Lung (tissue), 12 donors: Measurements from ENCODE around the gene NRDC. TPM values are rescaled to one million over a fixed set of nuclear protein-coding genes. Genes with fewer than 3 reads are reported as not detected.

ENCODE experiments used
- ATAC-seq: fragments of 200-7000 bp; cut with Tn5 transposase; one replicate; pipeline ENCODE4 v1.9.1; 2020; ENCODE audit warnings: moderate number of reproducible peaks; ENCODE audit not compliant: insufficient read depth, low FRiP score
- DNase-seq, 3 donors: peaks; one replicate each; pipeline ENCODE4 v3.0.0-alpha.2; 2013 to 2017
- H3K27ac ChIP-seq, 2 donors: one replicate each; pipeline ENCODE4 v1.5.1; 2013; ENCODE audit warnings: mild to moderate bottlenecking in 2 of 2, moderate library complexity in 2 of 2, control low read depth in 1 of 2, inconsistent platforms in 1 of 2, low read depth in 1 of 2, low read length in 1 of 2
- H3K27me3 ChIP-seq, 3 donors: one replicate each; pipeline ENCODE4 v1.5.1; 2013; ENCODE audit warnings: low read length in 2 of 3; ENCODE audit not compliant: control insufficient read depth in 3 of 3, insufficient read depth in 3 of 3
- H3K36me3 ChIP-seq, 4 donors: one replicate each; pipeline ENCODE4 v1.5.1; 2013; ENCODE audit warnings: low read length in 4 of 4, mild to moderate bottlenecking in 1 of 4, moderate library complexity in 1 of 4; ENCODE audit not compliant: control insufficient read depth in 4 of 4, insufficient read depth in 4 of 4
- H3K4me1 ChIP-seq, 5 donors: one replicate each; pipeline ENCODE4 v1.5.1; 2013; ENCODE audit warnings: low read length in 5 of 5, mild to moderate bottlenecking in 2 of 5, moderate library complexity in 1 of 5; ENCODE audit not compliant: control insufficient read depth in 5 of 5, insufficient read depth in 5 of 5
- H3K4me3 ChIP-seq: one replicate; pipeline ENCODE4 v1.5.1; 2013; ENCODE audit warnings: mild to moderate bottlenecking, control low read depth, moderate library complexity
- H3K9ac ChIP-seq, 2 donors: one replicate each; pipeline ENCODE4 v1.5.1; 2013; ENCODE audit warnings: low read length in 2 of 2, control low read depth in 1 of 2; ENCODE audit not compliant: insufficient read depth in 1 of 2
- H3K9me3 ChIP-seq, 4 donors: one replicate each; pipeline ENCODE4 v1.5.1; 2013; ENCODE audit warnings: low read length in 3 of 4, mild to moderate bottlenecking in 1 of 4, moderate library complexity in 1 of 4; ENCODE audit not compliant: control insufficient read depth in 4 of 4, insufficient read depth in 3 of 4
- WGBS, 2 donors: extraction: QIAGEN DNeasy Blood & Tissue Kit; methylation state at CpG; one replicate each; pipeline ENCODE4 v1.1.7; 2013; 5-methylcytosine and 5-hydroxymethylcytosine counted together
- polyA plus RNA-seq, 2 donors: library from polyadenylated mRNA; stranded (reverse); fragments of 200-250 nt; gene quantifications; one replicate each; pipeline ENCODE4 v1.2.1, GENCODE V29; 2013
- total RNA-seq, 2 donors: library from RNA; depleted of rRNA in 1 of 2; stranded (reverse); fragments of >200 nt in 1 of 2; gene quantifications; one replicate each; pipeline ENCODE4 v1.2.1, GENCODE V29; 2014 to 2021
- TF ChIP-seq, protein P1 (sequence below): IDR thresholded peaks from 2 replicates; pipeline ENCODE4 v1.5.1; 2012; ENCODE audit warnings: mild to moderate bottlenecking; ENCODE audit errors: control extremely low read depth, extremely low read depth
- donor health status: control.
- donor health status: control.
- donor health status: Bipolar disorder and iron deficiency.
- donor health status: healthy.
- donor health status: DM: yes; HTN: yes; CAD: no.

NRDC gene
- total and polyA plus RNA-seq, 4 donors = 96.2 to 128 (median 105) TPM

DNA sequence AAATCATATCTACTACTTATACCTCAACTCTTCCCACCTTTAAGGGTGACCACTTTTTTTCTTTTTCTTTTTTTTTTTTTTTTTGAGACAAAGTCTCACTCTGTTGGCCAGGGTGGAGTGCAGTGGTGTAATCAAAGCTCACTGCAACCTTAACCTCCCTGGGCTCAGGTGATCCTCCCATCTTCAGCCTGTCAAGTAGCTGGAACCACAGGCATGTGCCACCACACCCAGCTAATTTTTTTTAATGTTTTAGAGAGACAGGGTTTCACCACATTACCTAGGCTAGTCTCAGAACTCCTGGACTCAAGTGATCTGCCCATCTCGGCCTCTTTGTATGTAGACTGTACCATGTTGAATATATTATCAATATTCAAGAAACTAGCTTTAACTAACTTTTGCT is 39.4 kb downstream of the NRDC start:
- WGBS, 2 donors = 95 to 97% methylated on average over 1 of the region's 1 CpG
- Histone ChIP-seq H3K9me3 (no peaks in the 10 kb centered on the region), H3K4me3 (no peak overlapping the region), H3K9ac (no peak overlapping the region), H3K27ac (no peak overlapping the region), H3K27me3 (no peaks in the 10 kb centered on the region), H3K36me3 (peaks cover 0 to 22% (median 9%) of the 10 kb centered on the region in 4 donors), H3K4me1 (no peaks in the 10 kb centered on the region)
- TF ChIP-seq, protein P1, sequence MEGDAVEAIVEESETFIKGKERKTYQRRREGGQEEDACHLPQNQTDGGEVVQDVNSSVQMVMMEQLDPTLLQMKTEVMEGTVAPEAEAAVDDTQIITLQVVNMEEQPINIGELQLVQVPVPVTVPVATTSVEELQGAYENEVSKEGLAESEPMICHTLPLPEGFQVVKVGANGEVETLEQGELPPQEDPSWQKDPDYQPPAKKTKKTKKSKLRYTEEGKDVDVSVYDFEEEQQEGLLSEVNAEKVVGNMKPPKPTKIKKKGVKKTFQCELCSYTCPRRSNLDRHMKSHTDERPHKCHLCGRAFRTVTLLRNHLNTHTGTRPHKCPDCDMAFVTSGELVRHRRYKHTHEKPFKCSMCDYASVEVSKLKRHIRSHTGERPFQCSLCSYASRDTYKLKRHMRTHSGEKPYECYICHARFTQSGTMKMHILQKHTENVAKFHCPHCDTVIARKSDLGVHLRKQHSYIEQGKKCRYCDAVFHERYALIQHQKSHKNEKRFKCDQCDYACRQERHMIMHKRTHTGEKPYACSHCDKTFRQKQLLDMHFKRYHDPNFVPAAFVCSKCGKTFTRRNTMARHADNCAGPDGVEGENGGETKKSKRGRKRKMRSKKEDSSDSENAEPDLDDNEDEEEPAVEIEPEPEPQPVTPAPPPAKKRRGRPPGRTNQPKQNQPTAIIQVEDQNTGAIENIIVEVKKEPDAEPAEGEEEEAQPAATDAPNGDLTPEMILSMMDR = no peak
- DNase-seq (no peak), ATAC-seq (no peak)

DNA sequence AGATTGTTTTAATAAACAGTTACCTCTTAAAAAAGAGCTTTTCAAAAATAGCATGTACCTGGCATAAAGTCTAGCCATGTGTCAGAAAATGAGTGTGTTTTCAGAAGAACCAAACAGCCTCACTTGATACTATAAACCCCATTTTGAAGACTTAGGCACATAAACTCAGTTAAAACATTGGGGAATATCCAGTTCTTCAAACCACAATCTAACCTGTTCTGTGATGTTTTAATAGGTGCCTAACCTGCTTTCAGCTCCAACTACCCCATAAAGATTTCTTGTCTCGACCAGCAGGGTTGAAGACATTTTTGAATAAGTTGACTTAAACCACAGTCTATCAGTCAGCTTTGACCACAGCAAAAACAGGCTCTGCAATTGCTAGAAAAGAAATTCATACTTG is 41.3 kb downstream of the NRDC start:
- DNase-seq (no peak), ATAC-seq (no peak)
- Histone ChIP-seq H3K9ac (no peak overlapping the region), H3K27me3 (no peaks in the 10 kb centered on the region), H3K4me3 (no peak overlapping the region), H3K4me1 (no peaks in the 10 kb centered on the region), H3K36me3 (peaks cover 7 to 27% (median 14%) of the 10 kb centered on the region in 4 donors), H3K27ac (no peak overlapping the region), H3K9me3 (no peaks in the 10 kb centered on the region)
- WGBS, 2 donors = 94 to 98% methylated on average over 1 of the region's 1 CpG
- TF ChIP-seq, protein P1 = no peak

DNA sequence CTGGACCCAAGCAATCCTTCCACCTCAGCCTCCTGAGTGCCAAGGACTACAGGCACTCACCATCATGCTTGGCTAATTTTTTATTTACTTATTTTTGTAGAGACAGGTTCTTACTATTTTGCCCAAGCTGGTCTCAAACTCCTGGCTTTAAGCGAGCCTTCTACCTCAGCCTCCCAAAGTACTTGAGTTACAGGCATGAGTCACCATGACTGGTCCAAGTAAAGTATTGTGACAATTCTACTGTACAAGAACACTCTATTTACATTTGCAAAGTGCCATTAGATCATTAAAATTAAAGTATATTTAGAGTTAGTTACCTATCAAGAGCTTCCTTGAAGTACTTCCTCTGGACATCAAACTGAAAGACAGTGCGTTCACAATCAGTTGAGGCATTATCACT is 44.8 kb downstream of the NRDC start:
- no peak overlapping the region for H3K27ac ChIP-seq
- TF ChIP-seq, protein P1 = no peak
- H3K9ac ChIP-seq = no peak overlapping the region
- no peak for ATAC-seq
- no peak overlapping the region for H3K4me3 ChIP-seq
- H3K36me3 ChIP-seq = peaks cover 11 to 21% (median 14%) of the 10 kb centered on the region in 4 donors
- no peak for DNase-seq
- H3K27me3 ChIP-seq = no peaks in the 10 kb centered on the region
- H3K4me1 ChIP-seq = no peaks in the 10 kb centered on the region
- 95 to 100% methylated on average over 2 of the region's 2 CpGs for whole genome bisulfite sequencing, 2 donors
- H3K9me3 ChIP-seq = no peaks in the 10 kb centered on the region

- DNase-seq (no peak), ATAC-seq (no peak)
- no peak overlapping the region for H3K4me3 ChIP-seq
- H3K27me3 ChIP-seq = no peaks in the 10 kb centered on the region
- WGBS, 2 donors = 99% methylated on average over 2 of the region's 2 CpGs
- H3K36me3 ChIP-seq = peaks cover 7 to 23% (median 21%) of the 10 kb centered on the region in 4 donors
- no peaks in the 10 kb centered on the region for H3K9me3 ChIP-seq
- H3K4me1 ChIP-seq = no peaks in the 10 kb centered on the region
- H3K9ac ChIP-seq = no peak overlapping the region
- TF ChIP-seq, protein P1 = no peak
- H3K27ac ChIP-seq = no peak overlapping the region
Measured at GRCh38 chr1:51829058-51829457, 49.5 kb downstream of the NRDC start.
